ENCODE measurements around the gene CYB5B. TPM values are rescaled to one million over a fixed set of nuclear protein-coding genes. Genes with fewer than 3 reads are reported as not detected.

The CYB5B gene
- total and polyA plus RNA-seq, 7 donors, result 42.1 to 92.8 (median 54.5) TPM

GRCh38 chr16:69399361-69399760, 25.1 kb upstream of the CYB5B start:
- H3K4me3 ChIP-seq, result no peak overlapping the region
- peaks cover 25% of the 10 kb centered on the region for H3K4me1 ChIP-seq
- no peaks in the 10 kb centered on the region for H3K9me3 ChIP-seq
- intact Hi-C loops (cut with DNase I), result loop anchor here (5.0 to 10.0 kb wide), 5 partner anchors 83 to 355 kb away; partner anchors contain the start of genes NFAT5 (in 1 of the 2) and NOB1 (in 1 of the 2)
- DNase-seq (no peak), ATAC-seq (no peak)
- no peaks in the 10 kb centered on the region for H3K36me3 ChIP-seq (ENCODE audit: insufficient read depth in 1 of 2, low read depth in 1 of 2)
- WGBS, 3 donors, result 49 to 64% (median 56%) methylated on average over 3 of the region's 3 CpGs
- TF ChIP-seq CTCF (IDR thresholded peaks at IDR 0.05), result no peak
- H3K27ac ChIP-seq, result no peak overlapping the region
- H3K27me3 ChIP-seq (ENCODE audit: insufficient read depth in 3 of 3, low read length in 2 of 3), result no peaks in the 10 kb centered on the region

DNA sequence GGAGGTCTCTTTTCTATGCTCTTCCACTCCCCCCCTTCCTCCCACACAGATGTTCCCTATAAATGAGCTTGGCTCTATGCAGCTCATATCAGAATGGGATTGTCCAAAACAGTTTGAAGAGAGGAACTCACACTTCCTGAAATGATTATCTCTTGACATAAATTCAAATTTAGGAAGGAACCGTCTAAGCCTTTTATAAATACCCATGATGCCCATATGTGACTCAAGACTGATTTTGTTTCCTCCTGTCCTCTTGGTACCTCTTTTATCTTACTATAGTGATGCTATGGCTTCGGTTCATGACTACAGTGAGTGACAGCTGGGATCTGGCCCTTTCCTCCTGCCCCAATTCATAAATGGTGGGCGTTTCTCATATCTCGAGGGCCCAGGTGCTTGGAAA, 22.0 kb upstream of the CYB5B start:
- no peaks in the 10 kb centered on the region for H3K36me3 ChIP-seq (ENCODE audit: insufficient read depth in 1 of 2, low read depth in 1 of 2)
- ATAC-seq (no peak), DNase-seq (no peak)
- H3K4me1 ChIP-seq, result peaks cover 16% of the 10 kb centered on the region
- no peaks in the 10 kb centered on the region for H3K9me3 ChIP-seq
- no peak overlapping the region for H3K4me3 ChIP-seq
- H3K27ac ChIP-seq, result no peak overlapping the region
- no peak for TF ChIP-seq CTCF (IDR thresholded peaks at IDR 0.05)
- intact Hi-C loops (cut with DNase I), result no loop called here
- no peaks in the 10 kb centered on the region for H3K27me3 ChIP-seq (ENCODE audit: insufficient read depth in 3 of 3, low read length in 2 of 3)
- 28 to 46% (median 36%) methylated on average over 4 of the region's 4 CpGs for WGBS, 3 donors

GRCh38 chr16:69404275-69404805, 20.1 kb upstream of the CYB5B start:
- 2 to 9% (median 7%) methylated on average over 4 of the region's 4 CpGs for WGBS, 3 donors
- TF ChIP-seq CTCF (IDR thresholded peaks at IDR 0.05), result no peak
- no peaks in the 10 kb centered on the region for H3K27me3 ChIP-seq (ENCODE audit: insufficient read depth in 3 of 3, low read length in 2 of 3)
- H3K9me3 ChIP-seq, result no peaks in the 10 kb centered on the region
- intact Hi-C loops (cut with DNase I), result no loop called here
- peak; percentile 51 to 59 (median 56) for ATAC-seq
- H3K4me3 ChIP-seq, result peak overlapping the region; percentile 15
- H3K4me1 ChIP-seq, result peaks cover 5% of the 10 kb centered on the region
- no peak for DNase-seq
- H3K36me3 ChIP-seq (ENCODE audit: insufficient read depth in 1 of 2, low read depth in 1 of 2), result no peaks in the 10 kb centered on the region
- peak overlapping the region; percentile 46 for H3K27ac ChIP-seq

- no peak for TF ChIP-seq CTCF (IDR thresholded peaks at IDR 0.05)
- Histone ChIP-seq H3K4me3 (no peak overlapping the region), H3K27me3 (ENCODE audit: insufficient read depth in 3 of 3, low read length in 2 of 3) (no peaks in the 10 kb centered on the region), H3K36me3 (ENCODE audit: insufficient read depth in 1 of 2, low read depth in 1 of 2) (no peaks in the 10 kb centered on the region), H3K4me1 (peaks cover 5% of the 10 kb centered on the region), H3K27ac (no peak overlapping the region), H3K9me3 (no peaks in the 10 kb centered on the region)
- intact Hi-C loops (cut with DNase I), result no loop called here
- 94 to 100% (median 99%) methylated on average over 2 of the region's 2 CpGs for WGBS, 3 donors
- ATAC-seq, result no peak
- no peak for DNase-seq
Observed at GRCh38 chr16:69405326-69405725, 19.1 kb upstream of the CYB5B start.

DNA sequence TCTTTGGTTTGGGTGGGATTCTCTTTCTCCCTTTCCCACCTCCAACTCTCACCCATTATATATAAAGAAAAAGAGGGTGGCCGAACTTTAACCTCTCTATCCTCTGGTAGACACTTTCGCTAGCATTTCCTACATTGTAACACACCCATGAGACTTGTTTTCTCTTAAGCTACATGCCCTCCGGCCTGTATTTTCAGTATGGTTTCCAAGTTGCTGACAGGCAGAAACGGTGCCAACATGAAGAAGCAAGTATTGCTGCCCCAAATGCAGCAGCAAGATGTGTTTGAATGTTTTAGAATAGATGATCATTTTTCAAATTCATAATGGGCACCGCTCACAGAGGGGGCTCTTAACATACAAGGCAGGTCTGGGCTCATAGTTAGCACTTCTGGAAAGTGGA, 18.7 kb upstream of the CYB5B start:
- Histone ChIP-seq H3K27ac (no peak overlapping the region), H3K9me3 (no peaks in the 10 kb centered on the region), H3K36me3 (ENCODE audit: insufficient read depth in 1 of 2, low read depth in 1 of 2) (no peaks in the 10 kb centered on the region), H3K4me1 (peaks cover 5% of the 10 kb centered on the region), H3K27me3 (ENCODE audit: insufficient read depth in 3 of 3, low read length in 2 of 3) (no peaks in the 10 kb centered on the region), H3K4me3 (no peak overlapping the region)
- ATAC-seq, result no peak
- WGBS, 3 donors, result 65 to 77% (median 70%) methylated on average over 5 of the region's 5 CpGs
- DNase-seq, result no peak
- no peak for TF ChIP-seq CTCF (IDR thresholded peaks at IDR 0.05)
- intact Hi-C loops (cut with DNase I), result no loop called here
